ENCODE data around the gene MSRB3. TPM values are rescaled to one million over a fixed set of nuclear protein-coding genes. Genes with fewer than 3 reads are reported as not detected.

The MSRB3 gene
- total RNA-seq, 3 donors from 2014 or later (not counting 1 experiment from before 2014, with no cell fraction given), result 2.4 to 3.4 (median 3.1) TPM

GRCh38 chr12:65501935-65502334, 223.5 kb downstream of the MSRB3 start:
- no peak for DNase-seq
- no peaks in the 10 kb centered on the region for H3K4me1 ChIP-seq (ENCODE audit: control insufficient read depth, insufficient read depth, low read length)
- H3K27ac ChIP-seq (ENCODE audit: low read length), result no peak overlapping the region
- no peaks in the 10 kb centered on the region for H3K27me3 ChIP-seq (ENCODE audit: control insufficient read depth, insufficient read depth, low read length)
- Mint-ChIP-seq H3K27me3 (ENCODE audit: low read depth in 2 of 2) (peaks cover 38 to 67% of the 10 kb centered on the region in 2 donors), H3K4me1 (no peaks in the 10 kb centered on the region), H3K9me3 (no peaks in the 10 kb centered on the region), H3K27ac (no peak overlapping the region), H3K36me3 (no peaks in the 10 kb centered on the region), H3K4me3 (no peak overlapping the region)
- ATAC-seq, result no peak
- H3K36me3 ChIP-seq (ENCODE audit: control insufficient read depth, insufficient read depth, low read length), result no peaks in the 10 kb centered on the region
- intact Hi-C loops (cut with micrococcal nuclease), result no loop called here
- H3K4me3 ChIP-seq (ENCODE audit: low read length), result no peak overlapping the region
- TF ChIP-seq CTCF (IDR thresholded peaks at IDR 0.05), result no peak
- 67% methylated on average over 2 of the region's 5 CpGs for WGBS (ENCODE audit: insufficient coverage)
- H3K9me3 ChIP-seq (ENCODE audit: control insufficient read depth, insufficient read depth, low read length), result no peaks in the 10 kb centered on the region

GRCh38 chr12:65504417-65504816, 225.9 kb downstream of the MSRB3 start:
- Histone ChIP-seq H3K36me3 (ENCODE audit: control insufficient read depth, insufficient read depth, low read length) (no peaks in the 10 kb centered on the region), H3K4me3 (ENCODE audit: low read length) (no peak overlapping the region), H3K27me3 (ENCODE audit: control insufficient read depth, insufficient read depth, low read length) (no peaks in the 10 kb centered on the region), H3K9me3 (ENCODE audit: control insufficient read depth, insufficient read depth, low read length) (no peaks in the 10 kb centered on the region), H3K4me1 (ENCODE audit: control insufficient read depth, insufficient read depth, low read length) (no peaks in the 10 kb centered on the region), H3K27ac (ENCODE audit: low read length) (no peak overlapping the region)
- WGBS (ENCODE audit: insufficient coverage), result no CpG with 5 or more reads among the region's 1 CpG
- Mint-ChIP-seq H3K36me3 (no peaks in the 10 kb centered on the region), H3K27ac (no peak overlapping the region), H3K9me3 (no peaks in the 10 kb centered on the region), H3K4me3 (no peak overlapping the region), H3K4me1 (no peaks in the 10 kb centered on the region), H3K27me3 (ENCODE audit: low read depth in 2 of 2) (peaks cover 22 to 56% of the 10 kb centered on the region in 2 donors)
- ATAC-seq (no peak), DNase-seq (no peak)
- no peak for TF ChIP-seq CTCF (IDR thresholded peaks at IDR 0.05)
- intact Hi-C loops (cut with micrococcal nuclease), result no loop called here

GRCh38 chr12:65505386-65506121, 227.1 kb downstream of the MSRB3 start:
- H3K27ac Mint-ChIP-seq, result no peak overlapping the region
- Histone ChIP-seq H3K27me3 (ENCODE audit: control insufficient read depth, insufficient read depth, low read length) (no peaks in the 10 kb centered on the region), H3K36me3 (ENCODE audit: control insufficient read depth, insufficient read depth, low read length) (no peaks in the 10 kb centered on the region), H3K4me3 (ENCODE audit: low read length) (no peak overlapping the region), H3K4me1 (ENCODE audit: control insufficient read depth, insufficient read depth, low read length) (no peaks in the 10 kb centered on the region), H3K27ac (ENCODE audit: low read length) (no peak overlapping the region), H3K9me3 (ENCODE audit: control insufficient read depth, insufficient read depth, low read length) (no peaks in the 10 kb centered on the region)
- peaks cover 19 to 46% of the 10 kb centered on the region in 2 donors for H3K27me3 Mint-ChIP-seq (ENCODE audit: low read depth in 2 of 2)
- H3K36me3 Mint-ChIP-seq, result no peaks in the 10 kb centered on the region
- no peak for TF ChIP-seq CTCF (IDR thresholded peaks at IDR 0.05)
- H3K9me3 Mint-ChIP-seq, result no peaks in the 10 kb centered on the region
- H3K4me3 Mint-ChIP-seq, result no peak overlapping the region
- H3K4me1 Mint-ChIP-seq, result no peaks in the 10 kb centered on the region
- WGBS (ENCODE audit: insufficient coverage), result 85% methylated on average over 12 of the region's 12 CpGs
- intact Hi-C loops (cut with micrococcal nuclease), result no loop called here
- DNase-seq (no peak), ATAC-seq (no peak)

Data from natural killer cell (primary cell).